Loucy (cell line): ENCODE results near the gene PTPRT.

Source experiments
- H2AFZ ChIP-seq: fragments of 200-600 bp; sonication (generic); 2 replicates; pipeline ENCODE4 v1.6.0; 2016; ENCODE audit warnings: antibody characterized with exemption, mild to moderate bottlenecking, low read length, moderate library complexity
- H3F3A ChIP-seq: fragments of 200-600 bp; 2 replicates; pipeline ENCODE4 v1.6.0; 2016; ENCODE audit warnings: antibody characterized with exemption, low read depth, mild to moderate bottlenecking
- H3K27me3 ChIP-seq: fragments of 200-600 bp; sonication (generic); 2 replicates; pipeline ENCODE4 v1.6.1; 2014; ENCODE audit warnings: low read length, mild to moderate bottlenecking; ENCODE audit not compliant: insufficient read depth, poor library complexity, severe bottlenecking
- H3K36me3 ChIP-seq: fragments of 200-600 bp; sonication (generic); 2 replicates; pipeline ENCODE4 v1.6.1; 2016; ENCODE audit warnings: low read length; ENCODE audit not compliant: insufficient read depth
- H3K4me1 ChIP-seq: fragments of 200-600 bp; sonication (generic); 2 replicates; pipeline ENCODE4 v1.5.1; 2014; ENCODE audit warnings: low read length, mild to moderate bottlenecking; ENCODE audit not compliant: insufficient read depth, poor library complexity, severe bottlenecking
- H3K4me2 ChIP-seq: fragments of 200-600 bp; sonication (generic); 2 replicates; pipeline ENCODE4 v1.6.0; 2014; ENCODE audit warnings: antibody characterized with exemption, low read length, low read depth, mild to moderate bottlenecking; ENCODE audit not compliant: poor library complexity, severe bottlenecking
- H3K4me3 ChIP-seq: fragments of 200-600 bp; sonication (generic); 2 replicates; pipeline ENCODE4 v1.5.1; 2014; ENCODE audit warnings: low read length, mild to moderate bottlenecking, mixed read lengths; ENCODE audit not compliant: poor library complexity, severe bottlenecking
- H3K79me2 ChIP-seq: fragments of 200-600 bp; sonication (generic); 2 replicates; pipeline ENCODE4 v1.6.1; 2014; ENCODE audit warnings: low read length; ENCODE audit not compliant: insufficient read depth
- H3K9ac ChIP-seq: fragments of 200-600 bp; sonication (generic); 2 replicates; pipeline ENCODE4 v1.6.0; 2014; ENCODE audit warnings: mild to moderate bottlenecking, low read depth, low read length, moderate library complexity; ENCODE audit not compliant: poor library complexity, severe bottlenecking
- H3K9me2 ChIP-seq: fragments of 200-600 bp; sonication (generic); replicated peaks from 2 replicates; pipeline ENCODE4 v1.6.1; 2016; ENCODE audit warnings: low read depth, low read length, mixed read lengths
- H3K9me3 ChIP-seq: fragments of 200-600 bp; sonication (generic); 2 replicates; pipeline ENCODE4 v1.6.1; 2014; ENCODE audit warnings: mild to moderate bottlenecking, antibody characterized with exemption, low read length, low read depth; ENCODE audit not compliant: insufficient read depth
- H4K20me1 ChIP-seq: fragments of 200-600 bp; sonication (generic); 2 replicates; pipeline ENCODE4 v1.6.0; 2014; ENCODE audit warnings: antibody characterized with exemption, low read length, mild to moderate bottlenecking; ENCODE audit not compliant: insufficient read depth, poor library complexity, severe bottlenecking
- CTCF ChIP-seq: fragments of 200-600 bp; sonication (generic); conservative IDR thresholded peaks from 2 replicates; pipeline ENCODE4 v1.5.1; 2014; ENCODE audit warnings: mild to moderate bottlenecking, antibody characterized with exemption, low read length
- EZH2phosphoT487 ChIP-seq: fragments of 200-600 bp; IDR thresholded peaks from 2 replicates; pipeline ENCODE4 v1.6.1; 2018; ENCODE audit warnings: antibody characterized with exemption, mild to moderate bottlenecking, moderate library complexity, borderline replicate concordance

PTPRT gene

GRCh38 chr20:42775866-42776265 is 413.8 kb downstream of the PTPRT start:
- no peak overlapping the region for H3K4me2 ChIP-seq
- H3K27me3 ChIP-seq, result no peaks in the 10 kb centered on the region
- TF ChIP-seq CTCF, result no peak
- no peak for TF ChIP-seq EZH2phosphoT487

DNA sequence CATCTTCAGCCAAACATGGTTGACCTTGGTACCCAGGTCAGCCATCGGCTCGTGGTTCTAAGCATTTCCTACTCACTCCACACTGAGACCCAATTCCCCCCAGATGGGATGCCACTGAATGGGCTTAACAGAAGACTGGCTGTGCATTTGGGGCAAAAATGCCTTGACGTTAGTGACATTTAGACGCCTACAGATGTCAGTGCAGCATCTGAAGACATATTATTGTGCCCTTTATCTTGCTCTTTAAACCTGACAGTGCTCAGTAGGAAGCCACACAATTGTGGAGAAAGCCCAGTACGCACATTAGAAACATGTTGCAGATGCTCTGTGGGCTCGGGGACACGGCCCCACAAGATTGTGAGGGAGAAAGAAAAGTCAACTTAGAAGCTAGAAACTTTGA is 414.7 kb downstream of the PTPRT start:
- Histone ChIP-seq H2AFZ (no peak overlapping the region), H3K27me3 (no peaks in the 10 kb centered on the region), H3K36me3 (no peaks in the 10 kb centered on the region), H3K4me2 (no peak overlapping the region), H4K20me1 (no peaks in the 10 kb centered on the region), H3F3A (no peaks in the 10 kb centered on the region), H3K9ac (no peak overlapping the region), H3K4me3 (no peak overlapping the region), H3K9me3 (no peaks in the 10 kb centered on the region), H3K79me2 (no peaks in the 10 kb centered on the region), H3K4me1 (no peaks in the 10 kb centered on the region), H3K9me2 (no peaks in the 10 kb centered on the region)
- TF ChIP-seq EZH2phosphoT487, result no peak
- no peak for TF ChIP-seq CTCF

More at GRCh38 chr20:42775866-42776265, 413.8 kb downstream of the PTPRT start:
- no peaks in the 10 kb centered on the region for H3K36me3 ChIP-seq
- H2AFZ ChIP-seq, result no peak overlapping the region
- no peaks in the 10 kb centered on the region for H4K20me1 ChIP-seq
- no peaks in the 10 kb centered on the region for H3K79me2 ChIP-seq
- H3K9ac ChIP-seq, result no peak overlapping the region
- no peak overlapping the region for H3K4me3 ChIP-seq
- H3K4me1 ChIP-seq, result no peaks in the 10 kb centered on the region
- no peaks in the 10 kb centered on the region for H3K9me2 ChIP-seq
- no peaks in the 10 kb centered on the region for H3K9me3 ChIP-seq
- no peaks in the 10 kb centered on the region for H3F3A ChIP-seq

- Histone ChIP-seq H3K27me3 (no peaks in the 10 kb centered on the region), H3K4me1 (no peaks in the 10 kb centered on the region), H3F3A (no peaks in the 10 kb centered on the region), H3K4me2 (no peak overlapping the region), H3K9me3 (no peaks in the 10 kb centered on the region), H3K9ac (no peak overlapping the region), H2AFZ (no peak overlapping the region), H3K9me2 (no peaks in the 10 kb centered on the region), H3K4me3 (no peak overlapping the region), H3K79me2 (no peaks in the 10 kb centered on the region), H4K20me1 (no peaks in the 10 kb centered on the region), H3K36me3 (no peaks in the 10 kb centered on the region)
- TF ChIP-seq CTCF (no peak), EZH2phosphoT487 (no peak)
These were observed 426.7 kb downstream of the PTPRT start for GRCh38 chr20:42763015-42763414.
